ENCODE data around the gene XG. TPM values are rescaled to one million over a fixed set of nuclear protein-coding genes. Genes with fewer than 3 reads are reported as not detected.
"Not testable (repeated sequence)": the region's sequence is repeated elsewhere in the genome, so short reads cannot be mapped to it uniquely, and the experiment has no call there.

Gene XG
- total RNA-seq, 4 donors from 2014 or later: 0.76 TPM; not detected in 3

DNA sequence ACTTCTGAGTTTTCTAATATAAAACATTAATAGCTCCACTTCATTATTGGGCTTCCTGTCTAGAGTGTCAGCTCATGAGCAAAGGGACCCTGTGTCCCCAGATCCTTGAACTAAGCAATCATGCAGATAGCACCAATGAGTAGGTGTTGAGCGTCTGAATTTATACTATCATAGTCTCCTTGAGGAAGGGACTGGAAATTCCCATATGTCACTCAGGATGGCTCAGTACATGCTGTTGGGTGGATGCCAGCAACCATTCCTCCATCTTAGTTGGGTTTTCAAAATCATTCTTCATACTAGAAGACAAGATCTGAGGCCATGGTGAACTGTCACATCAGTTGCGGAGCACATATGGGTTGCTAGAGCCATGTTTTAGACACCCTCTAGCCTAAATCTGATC lies 33.0 kb upstream of the XG start:
- H3K9me3 ChIP-seq: no peaks in the 10 kb centered on the region
- H3K4me1 ChIP-seq: no peaks in the 10 kb centered on the region
- H3K4me3 ChIP-seq: no peak overlapping the region
- no peaks in the 10 kb centered on the region for H3K27me3 ChIP-seq
- H3K27ac ChIP-seq: no peak overlapping the region
- no peak for DNase-seq
- intact Hi-C loops (cut with DNase I; ENCODE audit: low total_unique reads): no loop called here
- TF ChIP-seq CTCF (IDR thresholded peaks at IDR 0.05): no peak
- no peak for TF ChIP-seq POLR2A (IDR thresholded peaks at IDR 0.05)
- H3K36me3 ChIP-seq: no peaks in the 10 kb centered on the region

GRCh38 chrX:2719774-2720447 lies 31.9 kb upstream of the XG start:
- TF ChIP-seq POLR2A (IDR thresholded peaks at IDR 0.05) (no peak), CTCF (IDR thresholded peaks at IDR 0.05) (no peak)
- Histone ChIP-seq H3K27me3 (no peaks in the 10 kb centered on the region), H3K4me3 (no peak overlapping the region), H3K36me3 (no peaks in the 10 kb centered on the region), H3K4me1 (no peaks in the 10 kb centered on the region), H3K9me3 (no peaks in the 10 kb centered on the region), H3K27ac (no peak overlapping the region)
- intact Hi-C loops (cut with DNase I; ENCODE audit: low total_unique reads): no loop called here
- no peak for DNase-seq

DNA sequence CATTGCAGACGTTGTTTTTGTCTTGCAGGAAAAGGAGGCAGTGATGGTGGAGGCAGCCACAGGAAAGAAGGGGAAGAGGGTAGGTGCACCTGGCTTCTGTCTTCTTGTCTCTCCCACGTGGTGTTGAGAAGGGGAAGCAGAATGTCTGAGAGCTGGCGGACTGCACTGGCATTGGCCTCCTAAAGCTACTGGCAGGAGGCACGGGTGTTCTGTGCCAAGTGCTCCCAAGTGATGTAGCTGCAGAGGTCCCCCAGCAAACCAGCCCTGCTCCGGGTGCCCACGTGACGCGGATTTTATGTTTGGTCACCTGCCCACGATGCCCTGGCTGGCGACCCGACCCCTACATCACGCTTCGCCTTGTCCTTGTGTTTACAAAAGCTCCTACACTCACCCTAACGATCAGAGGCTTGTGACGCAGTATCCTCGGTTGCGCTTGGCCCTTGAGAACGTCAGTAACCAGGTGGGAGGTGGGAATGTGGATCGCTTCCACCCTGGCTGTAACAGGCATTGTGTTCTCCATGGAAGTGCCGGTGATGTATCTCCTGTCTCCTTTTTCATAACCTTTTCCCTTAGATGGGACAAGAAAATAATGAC lies 28.5 kb upstream of the XG start:
- Histone ChIP-seq H3K4me1 (no peaks in the 10 kb centered on the region), H3K9me3 (no peaks in the 10 kb centered on the region), H3K27me3 (no peaks in the 10 kb centered on the region), H3K4me3 (no peak overlapping the region), H3K36me3 (no peaks in the 10 kb centered on the region), H3K27ac (no peak overlapping the region)
- TF ChIP-seq CTCF (IDR thresholded peaks at IDR 0.05) (no peak), POLR2A (IDR thresholded peaks at IDR 0.05) (no peak)
- no peak for DNase-seq
- intact Hi-C loops (cut with DNase I; ENCODE audit: low total_unique reads): no loop called here

- H3K27me3 ChIP-seq; H3K4me1 ChIP-seq; intact Hi-C loops (cut with DNase I; ENCODE audit: low total_unique reads); H3K9me3 ChIP-seq; H3K4me3 ChIP-seq; DNase-seq; H3K27ac ChIP-seq; H3K36me3 ChIP-seq: not testable (repeated sequence)
Measured at GRCh38 chrX:2727264-2727663, 24.6 kb upstream of the XG start.

DNA sequence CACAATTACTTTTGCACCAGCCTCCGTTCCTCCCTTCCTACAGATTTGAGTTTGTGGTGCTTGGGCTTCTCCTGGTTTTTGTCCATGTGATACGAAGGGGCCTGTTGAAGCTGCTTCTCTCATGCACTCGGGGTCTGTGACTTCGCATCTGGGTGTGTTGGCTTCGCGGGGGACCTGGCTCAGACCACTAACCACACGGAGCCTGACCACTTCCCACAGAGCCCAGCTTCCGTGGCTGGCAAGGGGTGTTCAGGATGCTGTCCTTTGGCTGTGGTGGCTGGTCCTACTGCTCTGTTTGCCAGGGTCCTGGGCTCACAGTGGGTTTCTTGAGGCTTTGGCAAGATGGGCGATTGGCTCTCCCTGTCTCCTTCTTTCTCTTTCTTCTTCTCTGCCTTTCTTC lies 19.8 kb upstream of the XG start:
- TF ChIP-seq POLR2A (IDR thresholded peaks at IDR 0.05) (no peak), CTCF (IDR thresholded peaks at IDR 0.05) (no peak)
- no peaks in the 10 kb centered on the region for H3K9me3 ChIP-seq
- no peak for DNase-seq
- no peaks in the 10 kb centered on the region for H3K36me3 ChIP-seq
- H3K27ac ChIP-seq: no peak overlapping the region
- H3K4me1 ChIP-seq: no peaks in the 10 kb centered on the region
- H3K4me3 ChIP-seq: no peak overlapping the region
- intact Hi-C loops (cut with DNase I; ENCODE audit: low total_unique reads): no loop called here
- no peaks in the 10 kb centered on the region for H3K27me3 ChIP-seq
